Right ventricle myocardium inferior (tissue), 1 donor: ENCODE measurements around the gene MAPK10. TPM values are rescaled to one million over a fixed set of nuclear protein-coding genes. Genes with fewer than 3 reads are reported as not detected.
"Not testable (repeated sequence)": the region's sequence is repeated elsewhere in the genome, so short reads cannot be mapped to it uniquely, and the experiment has no call there.

Experiments used
- ATAC-seq: fragments of 200-7000 bp; cut with Tn5 transposase; one replicate; pipeline ENCODE4 v1.9.1; 2020; ENCODE audit warnings: mild to moderate bottlenecking, moderate library complexity
- DNase-seq: peaks from one replicate; pipeline ENCODE4 v3.0.0; 2021; ENCODE audit errors: missing footprints
- intact Hi-C: fragments of 100-400 bp; cut with DNase I; formaldehyde crosslinking; loops from one replicate; pipeline ENCODE4 v1.11.0; 2022
- total RNA-seq: library from RNA; stranded (reverse); fragmentation: NEBNext Ultra II Directional; extraction: Animal tissue kit (Norgen Biotek cat#: 25700); gene quantifications from one replicate; pipeline ENCODE4 v1.2.1, GENCODE V29; 2021
- donor health status: DM: no; HTN: yes; CAD: no; lungs with severe emphysema.

MAPK10 gene
- total RNA-seq, 1 donor from 2014 or later: 4.1 TPM

- intact Hi-C loops: no loop called here
- ATAC-seq: no peak
- DNase-seq: no peak
These were observed 268.7 kb downstream of the MAPK10 start for GRCh38 chr4:86091201-86091600.

- no peak for ATAC-seq
- no peak for DNase-seq
- intact Hi-C loops: no loop called here
These were observed 270.0 kb downstream of the MAPK10 start for GRCh38 chr4:86089781-86090323.

GRCh38 chr4:86089053-86089452 is 270.8 kb downstream of the MAPK10 start:
- DNase-seq (no peak), ATAC-seq (no peak)
- intact Hi-C loops: no loop called here

- intact Hi-C loops, DNase-seq, ATAC-seq: not testable (repeated sequence)
These were observed 284.1 kb downstream of the MAPK10 start for GRCh38 chr4:86075796-86076195.

- DNase-seq (no peak), ATAC-seq (no peak)
- intact Hi-C loops: no loop called here
These were observed 299.5 kb downstream of the MAPK10 start for GRCh38 chr4:86060341-86060740.

- DNase-seq (no peak), ATAC-seq (no peak)
- intact Hi-C loops: no loop called here
These were observed 301.2 kb downstream of the MAPK10 start for GRCh38 chr4:86058621-86059020.

GRCh38 chr4:86055898-86056297 is 304.0 kb downstream of the MAPK10 start:
- DNase-seq: no peak
- ATAC-seq: no peak
- intact Hi-C loops: no loop called here

GRCh38 chr4:86054286-86055032 is 305.4 kb downstream of the MAPK10 start:
- ATAC-seq: no peak

GRCh38 chr4:86050496-86050895 is 309.4 kb downstream of the MAPK10 start:
- ATAC-seq (no peak), DNase-seq (no peak)
- intact Hi-C loops: no loop called here

More at GRCh38 chr4:86054286-86055032, 305.4 kb downstream of the MAPK10 start:
- intact Hi-C loops: no loop called here
- DNase-seq: no peak

- intact Hi-C loops: no loop called here
- ATAC-seq (no peak), DNase-seq (no peak)
These were observed 311.4 kb downstream of the MAPK10 start for GRCh38 chr4:86048426-86048825.

GRCh38 chr4:86044593-86044985 is 315.3 kb downstream of the MAPK10 start:
- intact Hi-C loops: loop anchor here (2.0 to 5.0 kb wide), 5 partner anchors 72 to 957 kb away; no protein-coding TSS in a partner anchor
- DNase-seq: no peak
- ATAC-seq: no peak

GRCh38 chr4:86043755-86044592 is 315.9 kb downstream of the MAPK10 start:
- DNase-seq (no peak), ATAC-seq (no peak)
- intact Hi-C loops: loop anchor here (2.0 to 5.0 kb wide), 5 partner anchors 72 to 957 kb away; no protein-coding TSS in a partner anchor

GRCh38 chr4:86038037-86038436 is 321.8 kb downstream of the MAPK10 start:
- no peak for DNase-seq
- peak; percentile 47 for ATAC-seq
- intact Hi-C loops: loop anchor here (10.0 kb wide), 1 partner anchor 213 kb away; no protein-coding TSS in a partner anchor

- ATAC-seq (no peak), DNase-seq (no peak)
- intact Hi-C loops: loop anchor here (10.0 kb wide), 1 partner anchor 212 kb away; no protein-coding TSS in a partner anchor
These were observed 323.1 kb downstream of the MAPK10 start for GRCh38 chr4:86036736-86037135.

GRCh38 chr4:86035688-86036087 is 324.2 kb downstream of the MAPK10 start:
- intact Hi-C loops: loop anchor here (10.0 kb wide), 1 partner anchor 211 kb away; no protein-coding TSS in a partner anchor
- ATAC-seq: no peak
- DNase-seq: no peak

- DNase-seq (no peak), ATAC-seq (no peak)
- intact Hi-C loops: loop anchor here (10.0 kb wide), 1 partner anchor 210 kb away; no protein-coding TSS in a partner anchor
These were observed 325.2 kb downstream of the MAPK10 start for GRCh38 chr4:86034616-86035015.

- intact Hi-C loops: loop anchor here (10.0 kb wide), 1 partner anchor 208 kb away; no protein-coding TSS in a partner anchor
- ATAC-seq (peak; percentile 86), DNase-seq (peak; percentile 72)
These were observed 326.7 kb downstream of the MAPK10 start for GRCh38 chr4:86033171-86033570.

GRCh38 chr4:86032476-86033022 is 327.3 kb downstream of the MAPK10 start:
- DNase-seq (peak; percentile 59), ATAC-seq (peak; percentile 92)
- intact Hi-C loops: loop anchor here (10.0 kb wide), 1 partner anchor 208 kb away; no protein-coding TSS in a partner anchor

GRCh38 chr4:86031927-86032326 is 327.9 kb downstream of the MAPK10 start:
- ATAC-seq (no peak), DNase-seq (no peak)
- intact Hi-C loops: loop anchor here (10.0 kb wide), 1 partner anchor 207 kb away; no protein-coding TSS in a partner anchor
